Uterus (tissue), 4 donors: ENCODE data around the gene SLC39A11. TPM values are rescaled to one million over a fixed set of nuclear protein-coding genes. Genes with fewer than 3 reads are reported as not detected.
"Not testable (repeated sequence)": the region's sequence is repeated elsewhere in the genome, so short reads cannot be mapped to it uniquely, and the experiment has no call there.

Experiments used
- DNase-seq, 2 donors: peaks; one replicate each; pipeline ENCODE4 v3.0.0-alpha.2; 2019 to 2020
- H3K27ac ChIP-seq, 2 donors: fragments of 200-600 bp; sonication (generic); 1 replicate in 1 of 2; 2 replicates in 1 of 2; pipeline ENCODE4 v1.5.1; 2016 to 2018
- H3K27me3 ChIP-seq, 2 donors: fragments of 200-600 bp; sonication (generic); one replicate each; pipeline ENCODE4 v1.5.1; 2018 to 2019; ENCODE audit warnings: control low read depth in 1 of 2
- H3K36me3 ChIP-seq, 2 donors: fragments of 200-600 bp; sonication (generic); one replicate each; pipeline ENCODE4 v1.5.1; 2019; ENCODE audit warnings: control low read depth in 1 of 2
- H3K4me1 ChIP-seq, 2 donors: fragments of 200-600 bp; sonication (generic); one replicate each; pipeline ENCODE4 v1.5.1; 2018 to 2019; ENCODE audit warnings: control low read depth in 1 of 2
- H3K4me3 ChIP-seq, 2 donors: fragments of 200-600 bp; sonication (generic); 1 replicate in 1 of 2; 2 replicates in 1 of 2; pipeline ENCODE4 v1.5.1; 2018 to 2019; ENCODE audit warnings: mild to moderate bottlenecking in 1 of 2
- H3K9me3 ChIP-seq, 2 donors: fragments of 200-600 bp; sonication (generic); one replicate each; pipeline ENCODE4 v1.5.1; 2019; ENCODE audit warnings: control low read depth in 1 of 2
- CTCF ChIP-seq, 4 experiments: fragments of 200-600 bp in 2 of 4; fragments of 450-650 bp in 2 of 4; sonication (generic) in 2 of 4; IDR thresholded peaks; one replicate each; pipeline ENCODE4 v1.5.1; 2016 to 2019; ENCODE audit warnings: antibody characterized with exemption in 4 of 4, mild to moderate bottlenecking in 2 of 4, moderate library complexity in 1 of 4
- POLR2A ChIP-seq, 2 donors: fragments of 450-650 bp; IDR thresholded peaks; one replicate each; pipeline ENCODE4 v1.6.1; 2016; ENCODE audit warnings: antibody characterized with exemption in 2 of 2, mild to moderate bottlenecking in 1 of 2, moderate library complexity in 1 of 2
- intact Hi-C: fragments of 100-400 bp; cut with DNase I; formaldehyde crosslinking; loops from one replicate; pipeline ENCODE4 v1.15.1; 2023; ENCODE audit warnings: low total_unique reads
- total RNA-seq, 4 donors: library from RNA; depleted of rRNA in 3 of 4; stranded (reverse); fragments of >200 nt in 3 of 4; gene quantifications; one replicate each; pipeline versions ENCODE4 v1.1.0 to v1.2.4, GENCODE V29; 2014 to 2023
- donor health status: DM: yes; HTN: yes; CAD: no.

SLC39A11 gene
- total RNA-seq, 4 donors from 2014 or later: 5.4 to 56.2 (median 21.0) TPM

DNA sequence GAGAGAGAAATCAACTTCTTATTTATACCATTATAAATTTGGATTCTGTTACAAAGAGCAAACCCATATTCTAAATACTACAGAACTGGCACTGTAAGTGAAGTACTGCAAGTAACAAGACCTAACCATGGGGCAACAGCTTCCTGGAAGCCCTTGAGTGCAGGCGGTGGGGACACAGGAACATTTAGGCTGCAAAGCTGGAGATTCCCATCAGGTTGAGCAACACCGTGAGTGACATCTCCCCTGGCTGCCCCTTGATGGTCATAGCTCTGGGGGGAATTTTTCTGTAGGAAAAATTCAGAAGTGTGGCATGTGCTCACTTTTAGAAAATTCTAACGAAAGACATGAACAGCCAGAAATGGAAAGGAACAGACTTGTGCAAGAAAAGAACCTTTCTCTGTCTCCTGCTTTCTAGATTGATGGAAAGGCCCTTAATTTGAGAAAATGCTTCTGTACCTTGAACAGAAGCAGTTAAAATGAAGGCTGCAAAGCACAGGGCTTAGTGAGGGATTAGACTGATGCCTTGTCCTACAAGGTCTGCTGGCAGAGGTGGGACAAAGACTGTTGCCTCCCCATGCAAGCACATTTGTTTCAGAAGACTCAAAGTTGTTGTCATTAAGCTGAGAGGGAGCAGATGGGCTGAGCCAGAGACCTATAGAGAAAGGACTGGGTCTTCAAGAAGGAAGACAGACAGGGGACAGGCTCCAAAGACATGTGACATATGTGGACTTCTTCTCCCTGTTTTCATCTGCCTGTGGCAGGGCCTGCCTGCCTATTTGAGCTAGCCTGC, 380.8 kb downstream of the SLC39A11 start:
- DNase-seq: no peak
- intact Hi-C loops: no loop called here
- peaks cover 0 to 6% of the 10 kb centered on the region in 2 donors for H3K9me3 ChIP-seq
- no peak overlapping the region for H3K27ac ChIP-seq
- no peaks in the 10 kb centered on the region for H3K4me1 ChIP-seq
- no peaks in the 10 kb centered on the region for H3K36me3 ChIP-seq
- no peaks in the 10 kb centered on the region for H3K27me3 ChIP-seq
- TF ChIP-seq CTCF (IDR thresholded peaks at IDR 0.05): no peak
- no peak for TF ChIP-seq POLR2A (IDR thresholded peaks at IDR 0.05)
- no peak overlapping the region for H3K4me3 ChIP-seq

GRCh38 chr17:72710834-72711233, 381.7 kb downstream of the SLC39A11 start:
- intact Hi-C loops: no loop called here
- Histone ChIP-seq H3K27me3 (no peaks in the 10 kb centered on the region), H3K4me3 (no peak overlapping the region), H3K4me1 (no peaks in the 10 kb centered on the region), H3K9me3 (peaks cover 0 to 6% of the 10 kb centered on the region in 2 donors), H3K36me3 (no peaks in the 10 kb centered on the region), H3K27ac (no peak overlapping the region)
- DNase-seq: no peak
- no peak for TF ChIP-seq CTCF (IDR thresholded peaks at IDR 0.05)
- TF ChIP-seq POLR2A (IDR thresholded peaks at IDR 0.05): no peak

GRCh38 chr17:72710202-72710601, 382.3 kb downstream of the SLC39A11 start:
- Histone ChIP-seq H3K4me1 (no peaks in the 10 kb centered on the region), H3K27me3 (no peaks in the 10 kb centered on the region), H3K4me3 (no peak overlapping the region), H3K9me3 (peaks cover 0 to 6% of the 10 kb centered on the region in 2 donors), H3K36me3 (no peaks in the 10 kb centered on the region), H3K27ac (no peak overlapping the region)
- no peak for DNase-seq
- no peak for TF ChIP-seq POLR2A (IDR thresholded peaks at IDR 0.05)
- no peak for TF ChIP-seq CTCF (IDR thresholded peaks at IDR 0.05)
- intact Hi-C loops: no loop called here

- H3K27me3 ChIP-seq, H3K27ac ChIP-seq, H3K4me1 ChIP-seq, DNase-seq, intact Hi-C loops, H3K36me3 ChIP-seq, H3K9me3 ChIP-seq, H3K4me3 ChIP-seq: not testable (repeated sequence)
Measured at GRCh38 chr17:72708682-72709081, 383.8 kb downstream of the SLC39A11 start.

DNA sequence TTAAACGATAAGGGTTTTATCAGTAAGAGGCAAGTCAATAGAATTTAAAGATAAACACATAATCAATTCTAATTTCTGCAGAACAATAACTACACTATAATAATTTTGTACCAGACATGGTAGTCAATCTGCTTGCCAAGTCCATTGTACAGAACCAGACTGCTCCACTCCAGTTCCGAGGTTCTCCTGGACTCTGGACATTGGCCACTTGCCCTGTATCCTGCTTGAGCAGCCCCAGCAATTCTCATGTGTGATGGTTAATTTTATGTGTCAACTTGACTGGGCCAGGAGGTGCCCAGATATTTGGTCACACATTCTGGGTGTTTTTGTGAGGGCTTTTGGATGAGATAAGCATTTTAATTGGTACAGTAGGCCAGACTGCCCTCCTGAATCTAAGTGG, 384.6 kb downstream of the SLC39A11 start:
- Histone ChIP-seq H3K27me3 (no peaks in the 10 kb centered on the region), H3K4me1 (no peaks in the 10 kb centered on the region), H3K27ac (no peak overlapping the region), H3K36me3 (no peaks in the 10 kb centered on the region), H3K9me3 (peaks cover 0 to 6% of the 10 kb centered on the region in 2 donors), H3K4me3 (no peak overlapping the region)
- no peak for DNase-seq
- intact Hi-C loops: no loop called here
- TF ChIP-seq CTCF (IDR thresholded peaks at IDR 0.05): no peak
- no peak for TF ChIP-seq POLR2A (IDR thresholded peaks at IDR 0.05)
